ENCODE measurements around the gene RETNLB.

GRCh38 chr3:108775649-108776048, 18.4 kb upstream of the RETNLB start:
- TF ChIP-seq CTCF (IDR thresholded peaks at IDR 0.05; ENCODE audit: insufficient read depth, low read length, poor library complexity, severe bottlenecking) (no peak), EZH2phosphoT487 (conservative IDR thresholded peaks at IDR 0.05; ENCODE audit: low read length) (no peak)
